SU-DHL-6 (cell line): ENCODE data around the gene LSS.

ENCODE experiments used
- H2AFZ ChIP-seq: fragments of 200-600 bp; sonication (generic); 2 replicates; pipeline ENCODE4 v1.6.1; 2014; ENCODE audit warnings: low read depth, mild to moderate bottlenecking, moderate library complexity, mixed read lengths, antibody characterized with exemption, low read length; ENCODE audit not compliant: severe bottlenecking
- H3F3A ChIP-seq: fragments of 200-600 bp; shearing (Covaris generic); 2 replicates; pipeline ENCODE4 v1.6.0; 2016; ENCODE audit warnings: antibody characterized with exemption, mild to moderate bottlenecking; ENCODE audit not compliant: insufficient read depth
- H3K27ac ChIP-seq: fragments of 200-600 bp; sonication (generic); 2 replicates; pipeline ENCODE4 v1.5.1; 2016; ENCODE audit warnings: low read depth, mild to moderate bottlenecking, low read length, moderate library complexity, mixed read lengths
- H3K27me3 ChIP-seq: fragments of 200-600 bp; sonication (generic), shearing (Covaris generic); 2 replicates; pipeline ENCODE4 v1.6.0; 2014; ENCODE audit warnings: mild to moderate bottlenecking, low read length
- H3K36me3 ChIP-seq: fragments of 200-600 bp; sonication (generic); 2 replicates; pipeline ENCODE4 v1.6.1; 2014; ENCODE audit warnings: mild to moderate bottlenecking, low read length, mixed read lengths
- H3K4me2 ChIP-seq: fragments of 300-600, 200-600 bp; shearing (Covaris generic), sonication (generic); 2 replicates; pipeline ENCODE4 v1.6.0; 2014; ENCODE audit warnings: low read length, low read depth, mild to moderate bottlenecking; ENCODE audit not compliant: poor library complexity, severe bottlenecking
- H3K4me3 ChIP-seq: fragments of 200-600 bp; sonication (generic); 2 replicates; pipeline ENCODE4 v1.5.1; 2014; ENCODE audit warnings: antibody characterized with exemption, low read length, mild to moderate bottlenecking, mixed read lengths; ENCODE audit not compliant: insufficient read depth, poor library complexity, severe bottlenecking
- H3K79me2 ChIP-seq: fragments of 200-600 bp; sonication (generic); 2 replicates; pipeline ENCODE4 v1.6.1; 2014; ENCODE audit warnings: mild to moderate bottlenecking, low read length, moderate library complexity; ENCODE audit not compliant: insufficient read depth
- H3K9ac ChIP-seq: fragments of 200-600 bp; sonication (generic); 2 replicates; pipeline ENCODE4 v1.7.0; 2014; ENCODE audit warnings: mild to moderate bottlenecking, low read length
- H3K9me2 ChIP-seq: fragments of 200-600 bp; sonication (generic); replicated peaks from 2 replicates; pipeline ENCODE4 v1.6.1; 2014; ENCODE audit warnings: low read length; ENCODE audit not compliant: insufficient read depth
- H3K9me3 ChIP-seq: fragments of 200-600 bp; sonication (generic); 2 replicates; pipeline ENCODE4 v1.6.1; 2014; ENCODE audit warnings: low read length, mixed read lengths; ENCODE audit not compliant: insufficient read depth
- H4K20me1 ChIP-seq: fragments of 200-600 bp; sonication (generic); 2 replicates; pipeline ENCODE4 v1.6.1; 2014; ENCODE audit warnings: low read depth, mild to moderate bottlenecking, antibody characterized with exemption, low read length, moderate library complexity, mixed read lengths
- CTCF ChIP-seq: fragments of 200-600 bp; sonication (generic); IDR thresholded peaks from one replicate; pipeline ENCODE4 v1.5.1; 2017; ENCODE audit warnings: antibody characterized with exemption, mild to moderate bottlenecking, low read length, moderate library complexity; ENCODE audit not compliant: insufficient read depth, poor library complexity, severe bottlenecking
- EZH2phosphoT487 ChIP-seq: fragments of 200-600 bp; sonication (generic), shearing (Covaris generic); conservative IDR thresholded peaks from 2 replicates; pipeline ENCODE4 v1.6.1; 2018; ENCODE audit warnings: mild to moderate bottlenecking, antibody characterized with exemption, low read length, moderate library complexity, mixed read lengths

Gene LSS

GRCh38 chr21:46229133-46229922 lies 754 bp upstream of the LSS start:
- Histone ChIP-seq H3K4me3 (peak overlapping the region; percentile 97), H3K27me3 (no peaks in the 10 kb centered on the region), H3K9me3 (no peaks in the 10 kb centered on the region), H2AFZ (peak overlapping the region; percentile 67), H3K36me3 (peaks cover 6% of the 10 kb centered on the region), H3K9ac (peak overlapping the region; percentile 92), H3F3A (peaks cover 12% of the 10 kb centered on the region; the same call in 1 of the 2 replicates), H3K79me2 (peaks cover 67% of the 10 kb centered on the region), H3K9me2 (no peaks in the 10 kb centered on the region), H3K27ac (peak overlapping the region; percentile 64), H3K4me2 (peak overlapping the region; percentile 87), H4K20me1 (no peaks in the 10 kb centered on the region)
- TF ChIP-seq CTCF (peak; percentile 15), EZH2phosphoT487 (no peak)

GRCh38 chr21:46227811-46228344 lies 696 bp downstream of the LSS start:
- no peak for TF ChIP-seq CTCF
- no peak for TF ChIP-seq EZH2phosphoT487
- H2AFZ ChIP-seq: peak overlapping the region; percentile 89
- peak overlapping the region; percentile 88 for H3K4me3 ChIP-seq
- no peaks in the 10 kb centered on the region for H4K20me1 ChIP-seq
- peaks cover 9% of the 10 kb centered on the region; the same call in 1 of the 2 replicates for H3F3A ChIP-seq
- peak overlapping the region; percentile 83 for H3K4me2 ChIP-seq
- H3K9ac ChIP-seq: peak overlapping the region; percentile 88
- H3K9me2 ChIP-seq: no peaks in the 10 kb centered on the region
- H3K27ac ChIP-seq: peak overlapping the region; percentile 45
- H3K27me3 ChIP-seq: no peaks in the 10 kb centered on the region
- H3K9me3 ChIP-seq: no peaks in the 10 kb centered on the region
- H3K36me3 ChIP-seq: peaks cover 6% of the 10 kb centered on the region
- H3K79me2 ChIP-seq: peaks cover 74% of the 10 kb centered on the region

- no peaks in the 10 kb centered on the region for H3K9me2 ChIP-seq
- no peaks in the 10 kb centered on the region for H3K27me3 ChIP-seq
- H3F3A ChIP-seq: peaks cover 9% of the 10 kb centered on the region; the same call in 1 of the 2 replicates
- peaks cover 6% of the 10 kb centered on the region; the same call in 1 of the 2 replicates for H3K36me3 ChIP-seq
- peak overlapping the region; percentile 45 for H3K27ac ChIP-seq
- peak overlapping the region; percentile 88 for H3K4me3 ChIP-seq
- peak overlapping the region; percentile 88 for H3K9ac ChIP-seq
- H3K4me2 ChIP-seq: peak overlapping the region; percentile 83
- no peaks in the 10 kb centered on the region for H4K20me1 ChIP-seq
- H2AFZ ChIP-seq: no peak overlapping the region
- H3K79me2 ChIP-seq: peaks cover 71% of the 10 kb centered on the region
- H3K9me3 ChIP-seq: no peaks in the 10 kb centered on the region
- TF ChIP-seq CTCF (no peak), EZH2phosphoT487 (no peak)
Observed at GRCh38 chr21:46226920-46227599, 1.5 kb downstream of the LSS start.
